GM06990 (cell line): ENCODE results near the gene RERE.
"Not testable (repeated sequence)": the region's sequence is repeated elsewhere in the genome, so short reads cannot be mapped to it uniquely, and the experiment has no call there.

ENCODE experiments used
- DNase-seq: peaks from one replicate; pipeline ENCODE4 v3.0.0-alpha.2; 2011; ENCODE audit not compliant: insufficient read length; ENCODE audit errors: extremely low read depth
- H3K27me3 ChIP-seq: replicated peaks from 2 replicates; pipeline ENCODE4 v1.6.0; 2011; ENCODE audit warnings: low read length; ENCODE audit not compliant: control insufficient read depth, insufficient read depth
- H3K36me3 ChIP-seq: 2 replicates; pipeline ENCODE4 v1.5.1; 2011; ENCODE audit warnings: low read length; ENCODE audit not compliant: control insufficient read depth, insufficient read depth
- H3K4me3 ChIP-seq: replicated peaks from 2 replicates; pipeline ENCODE4 v1.5.1; 2011; ENCODE audit warnings: low read depth, mild to moderate bottlenecking, control low read depth, low read length
- TF ChIP-seq, protein P1 (sequence below): IDR thresholded peaks from 2 replicates; pipeline ENCODE4 v1.5.1; 2011; ENCODE audit warnings: low read length, control low read depth, mild to moderate bottlenecking, inconsistent platforms; ENCODE audit not compliant: insufficient read depth, poor library complexity, severe bottlenecking

RERE gene

DNA sequence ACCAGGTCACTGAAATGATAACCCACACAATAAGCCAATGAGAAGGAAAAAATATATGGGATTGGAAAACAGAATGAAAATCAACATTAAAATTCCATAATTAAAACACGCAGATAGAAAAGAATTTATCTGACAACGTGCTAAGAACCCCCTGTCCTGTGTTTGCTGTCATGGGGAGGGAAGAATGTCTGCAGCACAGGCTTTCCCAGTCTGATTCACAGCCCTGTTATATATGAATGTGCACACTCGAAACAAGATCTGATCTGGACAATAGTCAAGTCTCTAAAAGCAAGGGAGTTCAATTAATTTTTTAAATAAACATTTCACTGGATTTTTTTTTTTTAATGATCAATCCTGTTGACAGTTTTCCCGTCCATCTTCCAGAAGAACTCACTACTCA lies 220.0 kb downstream of the RERE start:
- Histone ChIP-seq H3K36me3 (no peaks in the 10 kb centered on the region; the same call in 1 of the 2 replicates), H3K4me3 (no peak overlapping the region), H3K27me3 (no peaks in the 10 kb centered on the region)
- TF ChIP-seq, protein P1, sequence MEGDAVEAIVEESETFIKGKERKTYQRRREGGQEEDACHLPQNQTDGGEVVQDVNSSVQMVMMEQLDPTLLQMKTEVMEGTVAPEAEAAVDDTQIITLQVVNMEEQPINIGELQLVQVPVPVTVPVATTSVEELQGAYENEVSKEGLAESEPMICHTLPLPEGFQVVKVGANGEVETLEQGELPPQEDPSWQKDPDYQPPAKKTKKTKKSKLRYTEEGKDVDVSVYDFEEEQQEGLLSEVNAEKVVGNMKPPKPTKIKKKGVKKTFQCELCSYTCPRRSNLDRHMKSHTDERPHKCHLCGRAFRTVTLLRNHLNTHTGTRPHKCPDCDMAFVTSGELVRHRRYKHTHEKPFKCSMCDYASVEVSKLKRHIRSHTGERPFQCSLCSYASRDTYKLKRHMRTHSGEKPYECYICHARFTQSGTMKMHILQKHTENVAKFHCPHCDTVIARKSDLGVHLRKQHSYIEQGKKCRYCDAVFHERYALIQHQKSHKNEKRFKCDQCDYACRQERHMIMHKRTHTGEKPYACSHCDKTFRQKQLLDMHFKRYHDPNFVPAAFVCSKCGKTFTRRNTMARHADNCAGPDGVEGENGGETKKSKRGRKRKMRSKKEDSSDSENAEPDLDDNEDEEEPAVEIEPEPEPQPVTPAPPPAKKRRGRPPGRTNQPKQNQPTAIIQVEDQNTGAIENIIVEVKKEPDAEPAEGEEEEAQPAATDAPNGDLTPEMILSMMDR = no peak
- no peak for DNase-seq

DNA sequence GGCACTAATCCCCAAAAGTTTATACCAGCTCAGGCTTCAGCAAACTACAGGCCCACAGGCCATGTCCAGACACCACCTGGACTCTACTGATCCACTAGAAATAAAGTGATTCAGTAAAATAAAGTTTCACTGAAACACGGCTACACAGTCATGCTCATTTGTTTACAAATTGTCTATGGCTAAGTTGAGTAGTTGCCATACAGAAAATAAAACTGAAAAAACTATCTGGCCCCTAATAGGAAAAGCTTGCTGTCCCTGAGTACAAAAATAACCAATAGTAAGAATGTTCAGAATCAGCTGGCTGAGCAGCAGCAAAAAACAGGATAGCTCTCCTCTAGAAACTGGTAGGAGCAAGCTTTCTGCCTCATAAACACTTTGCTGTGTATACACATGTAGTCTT lies 221.5 kb downstream of the RERE start:
- no peak for DNase-seq
- TF ChIP-seq, protein P1 = no peak
- Histone ChIP-seq H3K4me3 (no peak overlapping the region), H3K36me3 (no peaks in the 10 kb centered on the region; the same call in 1 of the 2 replicates), H3K27me3 (no peaks in the 10 kb centered on the region)

DNA sequence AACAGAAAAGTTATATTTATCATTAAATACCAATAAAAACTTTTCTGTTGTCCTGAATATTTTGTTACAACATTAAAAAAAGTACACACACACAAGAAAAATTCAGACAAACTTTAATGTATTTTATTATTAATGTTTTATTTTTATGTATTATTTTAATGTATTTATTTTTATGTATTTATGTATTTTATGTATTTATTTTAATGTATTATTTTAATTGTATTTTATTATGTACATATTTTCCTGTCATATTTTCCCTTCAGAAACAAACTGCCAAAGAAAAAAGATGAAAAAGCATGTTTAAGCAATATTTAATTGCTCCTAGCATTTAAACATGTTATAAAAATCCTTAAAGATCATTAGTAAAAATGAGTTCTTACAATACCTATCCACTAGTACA lies 222.1 kb downstream of the RERE start:
- TF ChIP-seq, protein P1 = no peak
- Histone ChIP-seq H3K36me3 (no peaks in the 10 kb centered on the region; the same call in 1 of the 2 replicates), H3K4me3 (no peak overlapping the region), H3K27me3 (no peaks in the 10 kb centered on the region)
- no peak for DNase-seq

DNA sequence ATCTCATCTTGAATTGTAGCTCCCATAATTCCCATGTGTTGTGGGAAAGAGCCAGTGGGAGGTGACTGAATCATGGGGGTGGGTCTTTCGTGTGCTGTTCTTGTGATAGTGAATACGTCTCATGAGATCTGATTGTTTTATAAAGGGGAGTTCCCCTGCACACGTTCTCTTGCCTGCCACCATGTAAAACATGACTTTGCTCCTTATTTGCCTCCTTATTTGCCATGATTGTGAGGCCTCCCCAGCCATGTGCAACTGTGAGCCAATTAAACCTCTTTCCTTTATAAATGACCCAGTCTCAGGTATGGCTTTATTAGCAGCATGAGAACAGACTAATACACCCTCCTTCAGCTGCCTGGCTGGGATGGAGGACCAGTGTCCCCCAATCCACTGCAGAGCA lies 224.1 kb downstream of the RERE start:
- not testable (repeated sequence) for H3K4me3 ChIP-seq, DNase-seq, H3K27me3 ChIP-seq, H3K36me3 ChIP-seq

DNA sequence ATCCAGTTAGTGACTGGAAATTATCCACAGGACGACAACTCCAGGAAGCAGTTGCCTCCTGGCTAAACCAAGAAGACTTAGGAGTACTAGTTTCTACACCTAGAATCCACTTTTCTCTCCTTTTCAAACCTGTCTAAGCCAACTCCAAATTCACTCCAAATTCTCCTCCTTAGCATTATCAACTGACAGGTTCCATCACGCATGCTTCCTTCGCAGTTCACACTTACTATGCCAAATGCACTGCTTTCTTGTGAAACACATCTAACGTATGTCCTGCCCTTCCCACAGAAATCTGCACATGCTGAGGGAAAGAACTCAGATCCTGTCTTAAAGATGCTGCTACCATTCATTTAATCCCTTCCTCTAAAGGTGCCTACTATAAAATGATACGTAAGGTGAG lies 225.9 kb downstream of the RERE start:
- Histone ChIP-seq H3K27me3 (no peaks in the 10 kb centered on the region), H3K4me3 (no peak overlapping the region), H3K36me3 (no peaks in the 10 kb centered on the region)
- TF ChIP-seq, protein P1 = no peak
- no peak for DNase-seq

DNA sequence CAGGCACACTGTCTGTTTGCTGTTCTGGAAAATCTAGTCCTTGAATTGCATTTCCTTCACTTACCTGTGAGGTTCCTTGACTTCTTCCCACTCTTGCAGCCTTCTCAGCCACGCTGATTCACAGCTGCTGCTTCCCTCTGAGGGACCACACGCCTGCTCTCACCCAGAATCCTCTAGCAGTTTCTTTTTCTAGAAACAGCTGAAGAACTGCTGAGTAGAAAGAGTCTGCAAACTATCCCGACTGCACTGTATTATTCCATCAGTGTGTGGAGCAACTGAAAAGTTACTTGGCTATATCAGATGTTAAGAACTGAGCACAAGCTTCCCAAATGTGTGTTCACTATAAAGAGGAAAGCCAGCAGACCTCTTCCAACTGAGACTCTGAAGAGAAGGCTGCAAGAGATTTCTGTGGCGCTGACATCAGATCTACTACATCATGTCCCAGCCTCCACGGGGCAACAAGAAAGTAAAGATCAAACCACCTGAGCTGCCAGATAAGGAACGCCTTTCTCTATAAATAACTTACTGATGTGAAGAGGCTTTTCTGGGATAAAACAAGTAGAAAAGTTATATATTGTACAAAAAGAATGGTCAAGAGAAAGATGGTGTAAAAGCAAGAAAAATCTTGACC lies 226.6 kb downstream of the RERE start:
- DNase-seq = no peak
- no peaks in the 10 kb centered on the region for H3K36me3 ChIP-seq
- H3K27me3 ChIP-seq = no peaks in the 10 kb centered on the region
- H3K4me3 ChIP-seq = no peak overlapping the region
- TF ChIP-seq, protein P1 = no peak
